Ishikawa (cell line): Measurements from ENCODE around the gene CASK.

Source experiments
- CREB1 ChIP-seq: IDR thresholded peaks from 2 replicates; pipeline ENCODE4 v1.6.1; 2012; ENCODE audit warnings: low read depth
- EGR1 ChIP-seq: IDR thresholded peaks from 2 replicates; pipeline ENCODE4 v1.6.1; 2012
- EP300 ChIP-seq: IDR thresholded peaks from 2 replicates; pipeline ENCODE4 v1.6.1; 2012; ENCODE audit warnings: borderline replicate concordance
- NFIC ChIP-seq: IDR thresholded peaks from 2 replicates; pipeline ENCODE4 v1.6.1; 2012
- REST ChIP-seq: IDR thresholded peaks from 2 replicates; pipeline ENCODE4 v1.6.1; 2012; ENCODE audit warnings: low read depth, mild to moderate bottlenecking
- TAF1 ChIP-seq: IDR thresholded peaks from 2 replicates; pipeline ENCODE4 v1.6.1; 2012; ENCODE audit warnings: low read depth, mild to moderate bottlenecking
- TCF12 ChIP-seq: IDR thresholded peaks from 2 replicates; pipeline ENCODE4 v1.6.1; 2012; ENCODE audit warnings: low read depth
- TEAD4 ChIP-seq: IDR thresholded peaks from 2 replicates; pipeline ENCODE4 v1.6.1; 2012
- ZBTB7A ChIP-seq: IDR thresholded peaks from 2 replicates; pipeline ENCODE4 v1.6.1; 2012; ENCODE audit warnings: low read depth

- no peak for TF ChIP-seq EGR1
- no peak for TF ChIP-seq CREB1
- TF ChIP-seq TAF1: no peak
- no peak for TF ChIP-seq ZBTB7A
- TF ChIP-seq EP300: no peak
- TF ChIP-seq NFIC: no peak
- TF ChIP-seq REST: no peak
- TF ChIP-seq TCF12: no peak
- no peak for TF ChIP-seq TEAD4
Measured at GRCh38 chrX:41906515-41907187, 16.7 kb downstream of the CASK start.
